ENCODE results near the gene MYL4. TPM values are rescaled to one million over a fixed set of nuclear protein-coding genes. Genes with fewer than 3 reads are reported as not detected.

The MYL4 gene
- total RNA-seq, 1 experiment from 2014 or later = 0.66 TPM

- Histone ChIP-seq H3K9me3 (ENCODE audit: control insufficient read depth, low read depth, low read length) (no peaks in the 10 kb centered on the region), H4K91ac (ENCODE audit: insufficient read length, low read depth, low read length) (no peak overlapping the region), H3K27me3 (ENCODE audit: insufficient read depth, low read length) (no peaks in the 10 kb centered on the region), H2AK5ac (ENCODE audit: insufficient read length, low read length) (no peak overlapping the region), H3K9ac (ENCODE audit: extremely low read depth, insufficient read length, low read length) (no peak overlapping the region), H3K14ac (ENCODE audit: insufficient read depth, low read length) (no peak overlapping the region), H2BK5ac (ENCODE audit: insufficient read length, low read length) (no peak overlapping the region), H2AFZ (ENCODE audit: low read length) (no peak overlapping the region), H2BK120ac (ENCODE audit: low read depth, low read length, poor library complexity, severe bottlenecking) (no peak overlapping the region), H2BK12ac (ENCODE audit: insufficient read length, low read depth, low read length) (no peak overlapping the region), H3K56ac (ENCODE audit: insufficient read length, low read depth, low read length) (no peak overlapping the region), H3K23ac (ENCODE audit: insufficient read length, low read depth, low read length) (no peak overlapping the region), H3T11ph (ENCODE audit: low read length) (no peak overlapping the region), H2BK15ac (ENCODE audit: low read depth, low read length) (no peak overlapping the region), H4K5ac (ENCODE audit: insufficient read length, low read depth, low read length) (no peak overlapping the region), H4K20me1 (ENCODE audit: control insufficient read depth, insufficient read depth, insufficient read length) (no peaks in the 10 kb centered on the region), H3K23me2 (ENCODE audit: insufficient read length, low read depth, low read length, poor library complexity, severe bottlenecking) (no peaks in the 10 kb centered on the region), H3K4me2 (ENCODE audit: insufficient read depth, insufficient read length, low read length) (no peak overlapping the region), H4K8ac (replicated peaks; ENCODE audit: insufficient read length, low read depth, low read length) (no peak overlapping the region), H2BK20ac (ENCODE audit: low read depth, low read length, poor library complexity, severe bottlenecking) (no peak overlapping the region), H3K79me2 (ENCODE audit: insufficient read depth, low read length) (no peaks in the 10 kb centered on the region), H3K79me1 (ENCODE audit: insufficient read depth, low read depth, low read length, poor library complexity, severe bottlenecking) (no peaks in the 10 kb centered on the region), H3K4ac (ENCODE audit: low read depth, low read length) (no peak overlapping the region), H3K27ac (ENCODE audit: insufficient read length, low read depth, low read length) (no peak overlapping the region), H3K18ac (ENCODE audit: insufficient read length, low read depth, low read length) (no peak overlapping the region), H3K4me1 (ENCODE audit: insufficient read depth, low read length) (peaks cover 5% of the 10 kb centered on the region; the same call in 1 of the 2 replicates)
- H3K9me3 Mint-ChIP-seq = peaks cover 13 to 22% of the 10 kb centered on the region in 2 experiments
- H3K36me3 Mint-ChIP-seq (ENCODE audit: insufficient read depth in 1 of 3, low read depth in 3 of 3) = peaks cover 0 to 13% (median 9%) of the 10 kb centered on the region in 3 experiments; a peak in 4 of 7 replicates
- no peak for TF ChIP-seq CTCF (conservative IDR thresholded peaks at IDR 0.05)
- no peak overlapping the region for H3K4me3 Mint-ChIP-seq
- H3K27ac Mint-ChIP-seq = no peak overlapping the region
- peaks cover 30% of the 10 kb centered on the region for H3K27me3 Mint-ChIP-seq (ENCODE audit: low read depth)
- H3K4me1 Mint-ChIP-seq = peaks cover 21 to 25% of the 10 kb centered on the region in 2 experiments
- DNase-seq = no peak
- WGBS (ENCODE audit: extremely low coverage, insufficient read length, low lambda C conversion rate) = no CpG with 5 or more reads among the region's 1 CpG
Measured at GRCh38 chr17:47224966-47225365, 15.8 kb downstream of the MYL4 start.
